ENCODE results near the gene BHLHA9. TPM values are rescaled to one million over a fixed set of nuclear protein-coding genes. Genes with fewer than 3 reads are reported as not detected.

The BHLHA9 gene
- total RNA-seq, 3 donors from 2014 or later (not counting 1 experiment from before 2014, with no cell fraction given): not detected

- Histone ChIP-seq H3K4me1 (ENCODE audit: control insufficient read depth, insufficient read depth, low read length) (no peaks in the 10 kb centered on the region), H3K4me3 (ENCODE audit: low read length) (no peak overlapping the region), H3K27me3 (ENCODE audit: control insufficient read depth, insufficient read depth, low read length) (no peaks in the 10 kb centered on the region), H3K9me3 (ENCODE audit: control insufficient read depth, insufficient read depth, low read length) (no peaks in the 10 kb centered on the region), H3K36me3 (ENCODE audit: control insufficient read depth, insufficient read depth, low read length) (no peaks in the 10 kb centered on the region), H3K27ac (ENCODE audit: low read length) (no peak overlapping the region)
- no peaks in the 10 kb centered on the region for H3K36me3 Mint-ChIP-seq
- DNase-seq (no peak), ATAC-seq (no peak)
- 86% methylated on average over 10 of the region's 10 CpGs for WGBS (ENCODE audit: insufficient coverage)
- H3K9me3 Mint-ChIP-seq: no peaks in the 10 kb centered on the region
- H3K27ac Mint-ChIP-seq: no peak overlapping the region
- no peak overlapping the region for H3K4me3 Mint-ChIP-seq
- H3K4me1 Mint-ChIP-seq: no peaks in the 10 kb centered on the region
- TF ChIP-seq CTCF (IDR thresholded peaks at IDR 0.05): no peak
- intact Hi-C loops (cut with micrococcal nuclease): no loop called here
- peaks cover 0 to 6% of the 10 kb centered on the region in 2 donors for H3K27me3 Mint-ChIP-seq (ENCODE audit: low read depth in 2 of 2)
These were observed 45.2 kb downstream of the BHLHA9 start for GRCh38 chr17:1315409-1315808.

GRCh38 chr17:1315891-1316403, 45.7 kb downstream of the BHLHA9 start:
- no peaks in the 10 kb centered on the region for H3K9me3 ChIP-seq (ENCODE audit: control insufficient read depth, insufficient read depth, low read length)
- DNase-seq (no peak), ATAC-seq (no peak)
- Mint-ChIP-seq H3K27ac (no peak overlapping the region), H3K4me1 (no peaks in the 10 kb centered on the region), H3K36me3 (no peaks in the 10 kb centered on the region), H3K9me3 (no peaks in the 10 kb centered on the region), H3K4me3 (no peak overlapping the region), H3K27me3 (ENCODE audit: low read depth in 2 of 2) (peaks cover 0 to 9% of the 10 kb centered on the region in 2 donors)
- no peaks in the 10 kb centered on the region for H3K27me3 ChIP-seq (ENCODE audit: control insufficient read depth, insufficient read depth, low read length)
- H3K27ac ChIP-seq (ENCODE audit: low read length): no peak overlapping the region
- intact Hi-C loops (cut with micrococcal nuclease): no loop called here
- no peaks in the 10 kb centered on the region for H3K36me3 ChIP-seq (ENCODE audit: control insufficient read depth, insufficient read depth, low read length)
- TF ChIP-seq CTCF (IDR thresholded peaks at IDR 0.05): no peak
- no peak overlapping the region for H3K4me3 ChIP-seq (ENCODE audit: low read length)
- WGBS (ENCODE audit: insufficient coverage): 68% methylated on average over 8 of the region's 10 CpGs
- no peaks in the 10 kb centered on the region for H3K4me1 ChIP-seq (ENCODE audit: control insufficient read depth, insufficient read depth, low read length)

Other genes starting within 250 kb of the BHLHA9 start
- gene ABR, start 90.5 kb upstream of the BHLHA9 start, total RNA-seq: 100 to 1,000 TPM; 155 to 215 (median 163) TPM
- gene TRARG1, start 9.2 kb downstream of the BHLHA9 start, total RNA-seq: under 1 TPM; 0.07 to 0.45 (median 0.43) TPM
- gene YWHAE, start 129.8 kb downstream of the BHLHA9 start, total RNA-seq: 100 to 1,000 TPM; 116 to 134 (median 132) TPM
- gene CRK, start 185.8 kb downstream of the BHLHA9 start, total RNA-seq: 10 to 100 TPM; 15.9 to 19.6 (median 16.7) TPM
- gene MYO1C, start 222.2 kb downstream of the BHLHA9 start, total RNA-seq: 10 to 100 TPM in 2 of 3 donors, 1 to 10 TPM in 1; 4.0 to 39.6 (median 24.0) TPM
- 100 to 1,000 TPM; 278 to 317 (median 292) TPM for gene INPP5K, start 246.2 kb downstream of the BHLHA9 start, total RNA-seq

All from natural killer cell (primary cell).